ENCODE data around the gene RBFOX1. TPM values are rescaled to one million over a fixed set of nuclear protein-coding genes. Genes with fewer than 3 reads are reported as not detected.

Gene RBFOX1
- total RNA-seq, 1 donor from 2014 or later, result 0.69 TPM

GRCh38 chr16:7602291-7602950, 269.8 kb downstream of the RBFOX1 start:
- H3K9me3 Mint-ChIP-seq (ENCODE audit: unreplicated experiment), result no peaks in the 10 kb centered on the region
- H3K36me3 Mint-ChIP-seq (ENCODE audit: low read depth, unreplicated experiment), result no peaks in the 10 kb centered on the region
- DNase-seq (ENCODE audit: low spot score), result no peak
- TF ChIP-seq CTCF (IDR thresholded peaks at IDR 0.05; ENCODE audit: unreplicated experiment), result no peak
- H3K27ac Mint-ChIP-seq (ENCODE audit: unreplicated experiment), result no peak overlapping the region
- H3K4me1 Mint-ChIP-seq (ENCODE audit: unreplicated experiment), result no peaks in the 10 kb centered on the region
- H3K4me3 Mint-ChIP-seq (ENCODE audit: unreplicated experiment), result no peak overlapping the region
- no peaks in the 10 kb centered on the region for H3K27me3 Mint-ChIP-seq (ENCODE audit: unreplicated experiment)

GRCh38 chr16:7605812-7606211, 273.2 kb downstream of the RBFOX1 start:
- Mint-ChIP-seq H3K36me3 (ENCODE audit: low read depth, unreplicated experiment) (no peaks in the 10 kb centered on the region), H3K27me3 (ENCODE audit: unreplicated experiment) (peaks cover 4% of the 10 kb centered on the region), H3K27ac (ENCODE audit: unreplicated experiment) (no peak overlapping the region), H3K4me3 (ENCODE audit: unreplicated experiment) (no peak overlapping the region), H3K4me1 (ENCODE audit: unreplicated experiment) (no peaks in the 10 kb centered on the region), H3K9me3 (ENCODE audit: unreplicated experiment) (no peaks in the 10 kb centered on the region)
- no peak for TF ChIP-seq CTCF (IDR thresholded peaks at IDR 0.05; ENCODE audit: unreplicated experiment)
- DNase-seq (ENCODE audit: low spot score), result no peak

- H3K36me3 Mint-ChIP-seq (ENCODE audit: low read depth, unreplicated experiment), result no peaks in the 10 kb centered on the region
- no peaks in the 10 kb centered on the region for H3K4me1 Mint-ChIP-seq (ENCODE audit: unreplicated experiment)
- H3K9me3 Mint-ChIP-seq (ENCODE audit: unreplicated experiment), result no peaks in the 10 kb centered on the region
- H3K4me3 Mint-ChIP-seq (ENCODE audit: unreplicated experiment), result no peak overlapping the region
- H3K27me3 Mint-ChIP-seq (ENCODE audit: unreplicated experiment), result peaks cover 4% of the 10 kb centered on the region
- H3K27ac Mint-ChIP-seq (ENCODE audit: unreplicated experiment), result no peak overlapping the region
- no peak for TF ChIP-seq CTCF (IDR thresholded peaks at IDR 0.05; ENCODE audit: unreplicated experiment)
- no peak for DNase-seq (ENCODE audit: low spot score)
Observed at GRCh38 chr16:7612671-7613070, 280.0 kb downstream of the RBFOX1 start.

- no peak overlapping the region for H3K27ac Mint-ChIP-seq (ENCODE audit: unreplicated experiment)
Observed at GRCh38 chr16:7613518-7613917, 280.9 kb downstream of the RBFOX1 start.

More at GRCh38 chr16:7613518-7613917, 280.9 kb downstream of the RBFOX1 start:
- Mint-ChIP-seq H3K4me1 (ENCODE audit: unreplicated experiment) (no peaks in the 10 kb centered on the region), H3K36me3 (ENCODE audit: low read depth, unreplicated experiment) (no peaks in the 10 kb centered on the region), H3K27me3 (ENCODE audit: unreplicated experiment) (peaks cover 4% of the 10 kb centered on the region), H3K9me3 (ENCODE audit: unreplicated experiment) (no peaks in the 10 kb centered on the region), H3K4me3 (ENCODE audit: unreplicated experiment) (no peak overlapping the region)
- no peak for TF ChIP-seq CTCF (IDR thresholded peaks at IDR 0.05; ENCODE audit: unreplicated experiment)
- DNase-seq (ENCODE audit: low spot score), result no peak

Measured in endothelial cell (in vitro differentiated cells).